HepG2 (cell line): ENCODE results near the gene DGAT2. TPM values are rescaled to one million over a fixed set of nuclear protein-coding genes. Genes with fewer than 3 reads are reported as not detected.

Experiments
- ATAD3A ChIP-seq: sonication (generic); formaldehyde crosslinking; IDR thresholded peaks from 2 replicates; pipeline ENCODE4 v1.4.0; 2020; ENCODE audit warnings: missing genetic modification reagents
- EEA1 ChIP-seq: sonication (generic); formaldehyde crosslinking; IDR thresholded peaks from 2 replicates; pipeline ENCODE4 v1.5.1; 2020; ENCODE audit warnings: mild to moderate bottlenecking, missing genetic modification reagents, borderline replicate concordance
- MAFK ChIP-seq, 2 experiments: IDR thresholded peaks in 1 of 2; conservative IDR thresholded peaks in 1 of 2; 2 replicates each; pipeline ENCODE4 v1.6.1; 2011; ENCODE audit warnings: improper control_type of control experiment in 2 of 2, low read length in 2 of 2
- ZBTB7A ChIP-seq: sonication (generic); formaldehyde crosslinking; IDR thresholded peaks from 2 replicates; pipeline ENCODE4 v1.8.0; 2022; ENCODE audit warnings: mild to moderate bottlenecking, missing genetic modification reagents
- ZFY ChIP-seq: sonication (generic); formaldehyde crosslinking; IDR thresholded peaks from 2 replicates; pipeline ENCODE4 v1.4.0; 2020; ENCODE audit warnings: missing genetic modification reagents
- ZNF121 ChIP-seq: sonication (generic); formaldehyde crosslinking; IDR thresholded peaks from 2 replicates; pipeline ENCODE4 v1.5.0; 2020; ENCODE audit warnings: mild to moderate bottlenecking, missing genetic modification reagents
- ZNF781 ChIP-seq: sonication (generic); formaldehyde crosslinking; IDR thresholded peaks from 2 replicates; pipeline ENCODE4 v1.5.1; 2020; ENCODE audit warnings: borderline replicate concordance, mild to moderate bottlenecking, missing genetic modification reagents; ENCODE audit errors: not compliant biosample characterization
- polyA plus RNA-seq, 8 experiments: library from polyadenylated mRNA; depleted of rRNA in 3 of 8; stranded (reverse) in 7 of 8; unstranded in 1 of 8; fragments of >200 nt; fragmentation: Illumina TruSeq in 4 of 8; extraction: Trizol in 4 of 8; gene quantifications; 2 replicates each; pipeline versions ENCODE4 v1.2.1 to v1.2.3, GENCODE V29; 2011 to 2016; ENCODE audit warnings: low read depth in 4 of 8, missing spikeins in 1 of 8, mixed read lengths in 1 of 8; ENCODE audit not compliant: insufficient read depth in 1 of 8
- total RNA-seq, 5 experiments: library from RNA; depleted of rRNA; stranded (reverse); fragments of >200 nt; fragmentation: Illumina TruSeq; extraction: Trizol; gene quantifications; 2 replicates each; pipeline ENCODE4 v1.2.3, GENCODE V29; 2016; ENCODE audit warnings: low read depth in 1 of 5
- TF ChIP-seq, protein P1 (sequence below): sonication (generic); formaldehyde crosslinking; IDR thresholded peaks from 2 replicates; pipeline ENCODE4 v1.5.0; 2020; ENCODE audit warnings: mild to moderate bottlenecking, missing genetic modification reagents
- TF ChIP-seq, protein P2 (sequence below): sonication (generic); formaldehyde crosslinking; IDR thresholded peaks from 2 replicates; pipeline ENCODE4 v1.4.0; 2020; ENCODE audit warnings: mild to moderate bottlenecking, missing genetic modification reagents, borderline replicate concordance
- TF ChIP-seq, protein P3 (sequence below): sonication (generic); formaldehyde crosslinking; IDR thresholded peaks from 2 replicates; pipeline ENCODE4 v1.4.0; 2020; ENCODE audit warnings: mild to moderate bottlenecking, missing genetic modification reagents
- TF ChIP-seq, protein P4 (sequence below): sonication (generic); formaldehyde crosslinking; IDR thresholded peaks from 2 replicates; pipeline ENCODE4 v1.4.0; 2020; ENCODE audit warnings: missing genetic modification reagents

The DGAT2 gene
- total and polyA plus RNA-seq, 2 of the 13 experiments (the other 11 are each of a cell fraction or from before 2014, with no cell fraction given), result 39.0 to 65.6 TPM

DNA sequence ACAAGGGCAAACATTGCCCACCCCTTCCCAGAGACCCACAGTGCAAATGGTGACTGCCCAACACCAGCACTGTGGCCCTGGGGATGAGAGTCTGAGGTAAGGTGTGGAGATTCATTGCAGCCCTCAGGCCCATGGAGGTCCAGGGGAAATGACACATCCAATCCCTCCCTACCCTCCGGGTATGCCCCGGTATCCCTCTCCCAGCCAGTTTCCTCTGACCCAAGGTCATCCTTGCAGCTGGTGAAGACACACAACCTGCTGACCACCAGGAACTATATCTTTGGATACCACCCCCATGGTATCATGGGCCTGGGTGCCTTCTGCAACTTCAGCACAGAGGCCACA lies 27.5 kb downstream of the DGAT2 start (continued):
- TF ChIP-seq ZBTB7A, result 0 out of 2 replicates have a peak, but pooled peaks have one; percentile 53
- TF ChIP-seq EEA1, result no peak
- TF ChIP-seq ZNF121, result 0 out of 2 replicates have a peak, but pooled peaks have one; percentile 5
- TF ChIP-seq, protein P1, sequence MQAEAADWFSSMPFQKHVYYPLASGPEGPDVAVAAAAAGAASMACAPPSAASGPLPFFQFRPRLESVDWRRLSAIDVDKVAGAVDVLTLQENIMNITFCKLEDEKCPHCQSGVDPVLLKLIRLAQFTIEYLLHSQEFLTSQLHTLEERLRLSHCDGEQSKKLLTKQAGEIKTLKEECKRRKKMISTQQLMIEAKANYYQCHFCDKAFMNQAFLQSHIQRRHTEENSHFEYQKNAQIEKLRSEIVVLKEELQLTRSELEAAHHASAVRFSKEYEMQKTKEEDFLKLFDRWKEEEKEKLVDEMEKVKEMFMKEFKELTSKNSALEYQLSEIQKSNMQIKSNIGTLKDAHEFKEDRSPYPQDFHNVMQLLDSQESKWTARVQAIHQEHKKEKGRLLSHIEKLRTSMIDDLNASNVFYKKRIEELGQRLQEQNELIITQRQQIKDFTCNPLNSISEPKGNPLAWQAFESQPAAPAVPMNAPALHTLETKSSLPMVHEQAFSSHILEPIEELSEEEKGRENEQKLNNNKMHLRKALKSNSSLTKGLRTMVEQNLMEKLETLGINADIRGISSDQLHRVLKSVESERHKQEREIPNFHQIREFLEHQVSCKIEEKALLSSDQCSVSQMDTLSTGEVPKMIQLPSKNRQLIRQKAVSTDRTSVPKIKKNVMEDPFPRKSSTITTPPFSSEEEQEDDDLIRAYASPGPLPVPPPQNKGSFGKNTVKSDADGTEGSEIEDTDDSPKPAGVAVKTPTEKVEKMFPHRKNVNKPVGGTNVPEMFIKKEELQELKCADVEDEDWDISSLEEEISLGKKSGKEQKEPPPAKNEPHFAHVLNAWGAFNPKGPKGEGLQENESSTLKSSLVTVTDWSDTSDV (CRISPR knock-in tag), result no peak
- no peak for TF ChIP-seq ATAD3A (CRISPR knock-in tag)
- no peak for TF ChIP-seq MAFK (conservative IDR thresholded peaks at IDR 0.05 in 1 of 2, IDR thresholded peaks at IDR 0.05 in 1 of 2; ENCODE audit: low read length in 2 of 2)
- TF ChIP-seq, protein P2, sequence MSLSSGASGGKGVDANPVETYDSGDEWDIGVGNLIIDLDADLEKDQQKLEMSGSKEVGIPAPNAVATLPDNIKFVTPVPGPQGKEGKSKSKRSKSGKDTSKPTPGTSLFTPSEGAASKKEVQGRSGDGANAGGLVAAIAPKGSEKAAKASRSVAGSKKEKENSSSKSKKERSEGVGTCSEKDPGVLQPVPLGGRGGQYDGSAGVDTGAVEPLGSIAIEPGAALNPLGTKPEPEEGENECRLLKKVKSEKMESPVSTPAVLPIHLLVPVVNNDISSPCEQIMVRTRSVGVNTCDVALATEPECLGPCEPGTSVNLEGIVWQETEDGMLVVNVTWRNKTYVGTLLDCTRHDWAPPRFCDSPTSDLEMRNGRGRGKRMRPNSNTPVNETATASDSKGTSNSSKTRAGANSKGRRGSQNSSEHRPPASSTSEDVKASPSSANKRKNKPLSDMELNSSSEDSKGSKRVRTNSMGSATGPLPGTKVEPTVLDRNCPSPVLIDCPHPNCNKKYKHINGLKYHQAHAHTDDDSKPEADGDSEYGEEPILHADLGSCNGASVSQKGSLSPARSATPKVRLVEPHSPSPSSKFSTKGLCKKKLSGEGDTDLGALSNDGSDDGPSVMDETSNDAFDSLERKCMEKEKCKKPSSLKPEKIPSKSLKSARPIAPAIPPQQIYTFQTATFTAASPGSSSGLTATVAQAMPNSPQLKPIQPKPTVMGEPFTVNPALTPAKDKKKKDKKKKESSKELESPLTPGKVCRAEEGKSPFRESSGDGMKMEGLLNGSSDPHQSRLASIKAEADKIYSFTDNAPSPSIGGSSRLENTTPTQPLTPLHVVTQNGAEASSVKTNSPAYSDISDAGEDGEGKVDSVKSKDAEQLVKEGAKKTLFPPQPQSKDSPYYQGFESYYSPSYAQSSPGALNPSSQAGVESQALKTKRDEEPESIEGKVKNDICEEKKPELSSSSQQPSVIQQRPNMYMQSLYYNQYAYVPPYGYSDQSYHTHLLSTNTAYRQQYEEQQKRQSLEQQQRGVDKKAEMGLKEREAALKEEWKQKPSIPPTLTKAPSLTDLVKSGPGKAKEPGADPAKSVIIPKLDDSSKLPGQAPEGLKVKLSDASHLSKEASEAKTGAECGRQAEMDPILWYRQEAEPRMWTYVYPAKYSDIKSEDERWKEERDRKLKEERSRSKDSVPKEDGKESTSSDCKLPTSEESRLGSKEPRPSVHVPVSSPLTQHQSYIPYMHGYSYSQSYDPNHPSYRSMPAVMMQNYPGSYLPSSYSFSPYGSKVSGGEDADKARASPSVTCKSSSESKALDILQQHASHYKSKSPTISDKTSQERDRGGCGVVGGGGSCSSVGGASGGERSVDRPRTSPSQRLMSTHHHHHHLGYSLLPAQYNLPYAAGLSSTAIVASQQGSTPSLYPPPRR (CRISPR knock-in tag), result peak; percentile 4; the same call in 1 of the 2 replicates
- TF ChIP-seq, protein P3, sequence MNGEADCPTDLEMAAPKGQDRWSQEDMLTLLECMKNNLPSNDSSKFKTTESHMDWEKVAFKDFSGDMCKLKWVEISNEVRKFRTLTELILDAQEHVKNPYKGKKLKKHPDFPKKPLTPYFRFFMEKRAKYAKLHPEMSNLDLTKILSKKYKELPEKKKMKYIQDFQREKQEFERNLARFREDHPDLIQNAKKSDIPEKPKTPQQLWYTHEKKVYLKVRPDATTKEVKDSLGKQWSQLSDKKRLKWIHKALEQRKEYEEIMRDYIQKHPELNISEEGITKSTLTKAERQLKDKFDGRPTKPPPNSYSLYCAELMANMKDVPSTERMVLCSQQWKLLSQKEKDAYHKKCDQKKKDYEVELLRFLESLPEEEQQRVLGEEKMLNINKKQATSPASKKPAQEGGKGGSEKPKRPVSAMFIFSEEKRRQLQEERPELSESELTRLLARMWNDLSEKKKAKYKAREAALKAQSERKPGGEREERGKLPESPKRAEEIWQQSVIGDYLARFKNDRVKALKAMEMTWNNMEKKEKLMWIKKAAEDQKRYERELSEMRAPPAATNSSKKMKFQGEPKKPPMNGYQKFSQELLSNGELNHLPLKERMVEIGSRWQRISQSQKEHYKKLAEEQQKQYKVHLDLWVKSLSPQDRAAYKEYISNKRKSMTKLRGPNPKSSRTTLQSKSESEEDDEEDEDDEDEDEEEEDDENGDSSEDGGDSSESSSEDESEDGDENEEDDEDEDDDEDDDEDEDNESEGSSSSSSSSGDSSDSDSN (CRISPR knock-in tag), result 0 out of 2 replicates have a peak, but pooled peaks have one; percentile 5
- TF ChIP-seq, protein P4, sequence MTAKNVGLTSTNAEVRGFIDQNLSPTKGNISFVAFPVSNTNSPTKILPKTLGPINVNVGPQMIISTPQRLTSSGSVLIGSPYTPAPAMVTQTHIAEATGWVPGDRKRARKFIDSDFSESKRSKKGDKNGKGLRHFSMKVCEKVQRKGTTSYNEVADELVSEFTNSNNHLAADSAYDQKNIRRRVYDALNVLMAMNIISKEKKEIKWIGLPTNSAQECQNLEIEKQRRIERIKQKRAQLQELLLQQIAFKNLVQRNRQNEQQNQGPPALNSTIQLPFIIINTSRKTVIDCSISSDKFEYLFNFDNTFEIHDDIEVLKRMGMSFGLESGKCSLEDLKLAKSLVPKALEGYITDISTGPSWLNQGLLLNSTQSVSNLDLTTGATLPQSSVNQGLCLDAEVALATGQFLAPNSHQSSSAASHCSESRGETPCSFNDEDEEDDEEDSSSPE, result peak; percentile 4; the same call in 1 of the 2 replicates
- TF ChIP-seq ZFY (CRISPR knock-in tag), result 0 out of 2 replicates have a peak, but pooled peaks have one; percentile 6
- peak; percentile 34 for TF ChIP-seq ZNF781 (CRISPR knock-in tag)
- TF ChIP-seq, all 625 proteins: peak for 22
